Activated CD4-positive, alpha-beta T cell treated with anti-CD3 and anti-CD28 coated beads, Interleukin-2, amount 10 ng/mL, durations not matched to agents 7 days and 5 days (primary cell): ENCODE measurements around the gene DAPK2. TPM values are rescaled to one million over a fixed set of nuclear protein-coding genes. Genes with fewer than 3 reads are reported as not detected.
A peak's percentile ranks its signal among the peaks of the same experiment; 100 is the strongest.

Source experiments
- CTCF ChIA-PET: fragments of 350-600 bp; sonication (Branson Sonifier 250); formaldehyde crosslinking; loops from one replicate; lab custom pipeline; 2021; ENCODE audit warnings: antibody characterized with exemption; lab: Charles Lee
- POLR2A ChIA-PET: fragments of 350-600 bp; sonication (Branson Sonifier 250); formaldehyde crosslinking; loops from one replicate; lab custom pipeline; 2021; ENCODE audit warnings: antibody characterized with exemption; lab: Charles Lee
- DNase-seq: peaks from one replicate; pipeline ENCODE4 v3.0.0-alpha.2; 2020
- H3K27ac Mint-ChIP-seq: one replicate; pipeline ENCODE4 v1.8.0; 2021; ENCODE audit warnings: mild to moderate bottlenecking, moderate library complexity, mixed read lengths
- H3K27me3 Mint-ChIP-seq: one replicate; pipeline ENCODE4 v1.8.0; 2021; ENCODE audit warnings: mixed read lengths
- H3K36me3 Mint-ChIP-seq: one replicate; pipeline ENCODE4 v1.8.0; 2021; ENCODE audit warnings: low read depth, mixed read lengths
- H3K4me1 Mint-ChIP-seq: one replicate; pipeline ENCODE4 v1.8.0; 2021; ENCODE audit warnings: mixed read lengths
- H3K4me3 Mint-ChIP-seq: one replicate; pipeline ENCODE4 v1.8.0; 2021; ENCODE audit warnings: mild to moderate bottlenecking, moderate library complexity, mixed read lengths
- H3K9me3 Mint-ChIP-seq: one replicate; pipeline ENCODE4 v1.8.0; 2021; ENCODE audit warnings: mixed read lengths
- total RNA-seq, 2 experiments: library from RNA; stranded (reverse); gene quantifications; one replicate each; pipeline ENCODE4 v1.2.3, GENCODE V29; 2021

The DAPK2 gene
- total RNA-seq, 2 experiments from 2014 or later, result 0.83 to 0.87 TPM

- no peak for DNase-seq
- Mint-ChIP-seq H3K36me3 (no peaks in the 10 kb centered on the region), H3K27me3 (no peaks in the 10 kb centered on the region), H3K4me1 (peaks cover 12% of the 10 kb centered on the region), H3K4me3 (no peak overlapping the region), H3K27ac (no peak overlapping the region), H3K9me3 (no peaks in the 10 kb centered on the region)
- POLR2A ChIA-PET, result no interaction called here
- CTCF ChIA-PET, result interaction anchor here (0.7 to 1.0 kb wide), 2 partner anchors 9 to 81 kb away, joined by 3 read pairs; no protein-coding TSS in a partner anchor
Observed at GRCh38 chr15:63911160-63911559, 135.1 kb downstream of the DAPK2 start.

GRCh38 chr15:63909819-63910437 lies 136.4 kb downstream of the DAPK2 start:
- no peak for DNase-seq
- Mint-ChIP-seq H3K4me1 (peaks cover 21% of the 10 kb centered on the region), H3K36me3 (no peaks in the 10 kb centered on the region), H3K27ac (no peak overlapping the region), H3K9me3 (no peaks in the 10 kb centered on the region), H3K4me3 (no peak overlapping the region), H3K27me3 (no peaks in the 10 kb centered on the region)
- CTCF ChIA-PET, result interaction anchor here (0.6 to 1.3 kb wide), 5 partner anchors 10 to 136 kb away, joined by 3 to 4 read pairs (median 3); partner anchors contain the start of gene DAPK2
- POLR2A ChIA-PET, result no interaction called here

GRCh38 chr15:63908991-63909390 lies 137.3 kb downstream of the DAPK2 start:
- ChIA-PET CTCF (interaction anchor here (1.1 to 1.4 kb wide), 5 partner anchors 9 to 137 kb away, joined by 3 to 5 read pairs (median 3); partner anchors contain the start of gene DAPK2), POLR2A (no interaction called here)
- no peak for DNase-seq
- Mint-ChIP-seq H3K27ac (no peak overlapping the region), H3K27me3 (no peaks in the 10 kb centered on the region), H3K9me3 (no peaks in the 10 kb centered on the region), H3K4me1 (peaks cover 27% of the 10 kb centered on the region), H3K4me3 (no peak overlapping the region), H3K36me3 (no peaks in the 10 kb centered on the region)

- Mint-ChIP-seq H3K36me3 (no peaks in the 10 kb centered on the region), H3K27ac (no peak overlapping the region), H3K9me3 (no peaks in the 10 kb centered on the region), H3K4me3 (no peak overlapping the region), H3K4me1 (peaks cover 27% of the 10 kb centered on the region), H3K27me3 (no peaks in the 10 kb centered on the region)
- DNase-seq, result no peak
- ChIA-PET CTCF (interaction anchor here (1.2 to 1.4 kb wide), 3 partner anchors 9 to 36 kb away, joined by 3 to 5 read pairs (median 3); no protein-coding TSS in a partner anchor), POLR2A (no interaction called here)
Observed at GRCh38 chr15:63908281-63908680, 138.0 kb downstream of the DAPK2 start.

- Mint-ChIP-seq H3K9me3 (no peaks in the 10 kb centered on the region), H3K27me3 (no peaks in the 10 kb centered on the region), H3K4me3 (no peak overlapping the region), H3K36me3 (no peaks in the 10 kb centered on the region), H3K27ac (no peak overlapping the region), H3K4me1 (peaks cover 27% of the 10 kb centered on the region)
- CTCF ChIA-PET, result interaction anchor here (1.0 to 2.0 kb wide), 2 partner anchors 16 to 38 kb away, joined by 3 to 5 read pairs; no protein-coding TSS in a partner anchor
- POLR2A ChIA-PET, result no interaction called here
- no peak for DNase-seq
Observed at GRCh38 chr15:63907521-63907920, 138.8 kb downstream of the DAPK2 start.

- no peaks in the 10 kb centered on the region for H3K9me3 Mint-ChIP-seq
- no peaks in the 10 kb centered on the region for H3K36me3 Mint-ChIP-seq
- H3K4me1 Mint-ChIP-seq, result peaks cover 27% of the 10 kb centered on the region
- H3K27me3 Mint-ChIP-seq, result no peaks in the 10 kb centered on the region
- CTCF ChIA-PET, result interaction anchor here (0.6 to 2.0 kb wide), 6 partner anchors 12 to 153 kb away, joined by 3 to 5 read pairs (median 4); no protein-coding TSS in a partner anchor
- H3K4me3 Mint-ChIP-seq, result no peak overlapping the region
- DNase-seq, result no peak
- H3K27ac Mint-ChIP-seq, result peak overlapping the region; percentile 82
- POLR2A ChIA-PET, result no interaction called here
Observed at GRCh38 chr15:63906266-63906584, 140.1 kb downstream of the DAPK2 start.

GRCh38 chr15:63905558-63906265 lies 140.6 kb downstream of the DAPK2 start:
- H3K27me3 Mint-ChIP-seq, result no peaks in the 10 kb centered on the region
- H3K36me3 Mint-ChIP-seq, result no peaks in the 10 kb centered on the region
- no peak overlapping the region for H3K4me3 Mint-ChIP-seq
- H3K9me3 Mint-ChIP-seq, result no peaks in the 10 kb centered on the region
- peaks cover 27% of the 10 kb centered on the region for H3K4me1 Mint-ChIP-seq
- POLR2A ChIA-PET, result no interaction called here
- H3K27ac Mint-ChIP-seq, result peak overlapping the region; percentile 82
- CTCF ChIA-PET, result interaction anchor here (0.6 to 2.0 kb wide), 6 partner anchors 12 to 153 kb away, joined by 3 to 5 read pairs (median 4); no protein-coding TSS in a partner anchor
- DNase-seq, result peak; percentile 39

- Mint-ChIP-seq H3K27me3 (no peaks in the 10 kb centered on the region), H3K4me3 (no peak overlapping the region), H3K4me1 (peaks cover 30% of the 10 kb centered on the region), H3K27ac (no peak overlapping the region), H3K9me3 (no peaks in the 10 kb centered on the region), H3K36me3 (no peaks in the 10 kb centered on the region)
- ChIA-PET CTCF (interaction anchor here (1.1 to 1.8 kb wide), 3 partner anchors 13 to 152 kb away, joined by 3 to 5 read pairs (median 4); no protein-coding TSS in a partner anchor), POLR2A (no interaction called here)
- no peak for DNase-seq
Observed at GRCh38 chr15:63905131-63905530, 141.2 kb downstream of the DAPK2 start.

GRCh38 chr15:63904042-63904441 lies 142.2 kb downstream of the DAPK2 start:
- no peaks in the 10 kb centered on the region for H3K27me3 Mint-ChIP-seq
- H3K9me3 Mint-ChIP-seq, result no peaks in the 10 kb centered on the region
- CTCF ChIA-PET, result interaction anchor here (0.6 to 1.7 kb wide), 4 partner anchors 9 to 73 kb away, joined by 3 to 4 read pairs (median 3); no protein-coding TSS in a partner anchor
- POLR2A ChIA-PET, result no interaction called here
- DNase-seq, result no peak
- H3K4me3 Mint-ChIP-seq, result no peak overlapping the region
- no peaks in the 10 kb centered on the region for H3K36me3 Mint-ChIP-seq
- H3K4me1 Mint-ChIP-seq, result peaks cover 38% of the 10 kb centered on the region
- H3K27ac Mint-ChIP-seq, result no peak overlapping the region

- H3K27ac Mint-ChIP-seq, result no peak overlapping the region
- no peaks in the 10 kb centered on the region for H3K27me3 Mint-ChIP-seq
- no peak overlapping the region for H3K4me3 Mint-ChIP-seq
- peaks cover 2% of the 10 kb centered on the region for H3K9me3 Mint-ChIP-seq
- no peaks in the 10 kb centered on the region for H3K36me3 Mint-ChIP-seq
- POLR2A ChIA-PET, result no interaction called here
- H3K4me1 Mint-ChIP-seq, result peaks cover 45% of the 10 kb centered on the region
- CTCF ChIA-PET, result interaction anchor here (1.4 to 1.5 kb wide), 2 partner anchors 10 to 43 kb away, joined by 6 read pairs; no protein-coding TSS in a partner anchor
- no peak for DNase-seq
Observed at GRCh38 chr15:63902671-63903035, 143.6 kb downstream of the DAPK2 start.

- H3K4me1 Mint-ChIP-seq, result peaks cover 50% of the 10 kb centered on the region
- ChIA-PET POLR2A (no interaction called here), CTCF (interaction anchor here (0.9 to 1.5 kb wide), 3 partner anchors 9 to 43 kb away, joined by 3 to 6 read pairs (median 6); no protein-coding TSS in a partner anchor)
- no peak overlapping the region for H3K27ac Mint-ChIP-seq
- no peaks in the 10 kb centered on the region for H3K27me3 Mint-ChIP-seq
- DNase-seq, result no peak
- no peaks in the 10 kb centered on the region for H3K36me3 Mint-ChIP-seq
- no peak overlapping the region for H3K4me3 Mint-ChIP-seq
- peaks cover 2% of the 10 kb centered on the region for H3K9me3 Mint-ChIP-seq
Observed at GRCh38 chr15:63901912-63902670, 144.2 kb downstream of the DAPK2 start.

- CTCF ChIA-PET, result interaction anchor here (0.6 to 1.4 kb wide), 3 partner anchors 9 to 101 kb away, joined by 3 read pairs; no protein-coding TSS in a partner anchor
- Mint-ChIP-seq H3K4me3 (no peak overlapping the region), H3K36me3 (no peaks in the 10 kb centered on the region), H3K27ac (no peak overlapping the region), H3K27me3 (no peaks in the 10 kb centered on the region), H3K4me1 (peaks cover 50% of the 10 kb centered on the region), H3K9me3 (peaks cover 2% of the 10 kb centered on the region)
- POLR2A ChIA-PET, result no interaction called here
- no peak for DNase-seq
Observed at GRCh38 chr15:63900306-63900705, 146.0 kb downstream of the DAPK2 start.
